NB4 (cell line): ENCODE results near the gene DLG2.

Source experiments
- POLR2A ChIP-seq: IDR thresholded peaks from 2 replicates; pipeline ENCODE4 v1.6.1; 2011; ENCODE audit warnings: mild to moderate bottlenecking; ENCODE audit not compliant: insufficient read length; ENCODE audit errors: extremely low read depth
- TF ChIP-seq, protein P1 (sequence below): IDR thresholded peaks from one replicate; pipeline ENCODE4 v1.5.1; 2012; ENCODE audit warnings: low read depth, low read length

GRCh38 chr11:83684071-83684470 is 1943.1 kb downstream of the DLG2 start:
- TF ChIP-seq, protein P1, sequence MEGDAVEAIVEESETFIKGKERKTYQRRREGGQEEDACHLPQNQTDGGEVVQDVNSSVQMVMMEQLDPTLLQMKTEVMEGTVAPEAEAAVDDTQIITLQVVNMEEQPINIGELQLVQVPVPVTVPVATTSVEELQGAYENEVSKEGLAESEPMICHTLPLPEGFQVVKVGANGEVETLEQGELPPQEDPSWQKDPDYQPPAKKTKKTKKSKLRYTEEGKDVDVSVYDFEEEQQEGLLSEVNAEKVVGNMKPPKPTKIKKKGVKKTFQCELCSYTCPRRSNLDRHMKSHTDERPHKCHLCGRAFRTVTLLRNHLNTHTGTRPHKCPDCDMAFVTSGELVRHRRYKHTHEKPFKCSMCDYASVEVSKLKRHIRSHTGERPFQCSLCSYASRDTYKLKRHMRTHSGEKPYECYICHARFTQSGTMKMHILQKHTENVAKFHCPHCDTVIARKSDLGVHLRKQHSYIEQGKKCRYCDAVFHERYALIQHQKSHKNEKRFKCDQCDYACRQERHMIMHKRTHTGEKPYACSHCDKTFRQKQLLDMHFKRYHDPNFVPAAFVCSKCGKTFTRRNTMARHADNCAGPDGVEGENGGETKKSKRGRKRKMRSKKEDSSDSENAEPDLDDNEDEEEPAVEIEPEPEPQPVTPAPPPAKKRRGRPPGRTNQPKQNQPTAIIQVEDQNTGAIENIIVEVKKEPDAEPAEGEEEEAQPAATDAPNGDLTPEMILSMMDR: no peak
- TF ChIP-seq POLR2A: no peak
